GM23248 (cell line): ENCODE data around the gene RNF138.

Experiments used
- EZH2 ChIP-seq: fragments of 200-600 bp; sonication (generic); IDR thresholded peaks from 2 replicates; pipeline ENCODE4 v1.6.1; 2018; ENCODE audit warnings: antibody characterized with exemption, mild to moderate bottlenecking; ENCODE audit not compliant: insufficient read depth, poor library complexity, severe bottlenecking
- EZH2phosphoT487 ChIP-seq: fragments of 200-600 bp; sonication (generic); IDR thresholded peaks from 2 replicates; pipeline ENCODE4 v1.6.1; 2018; ENCODE audit warnings: antibody characterized with exemption, moderate library complexity, mild to moderate bottlenecking, low read depth; ENCODE audit not compliant: insufficient read depth

GRCh38 chr18:32091724-32092421 lies at the start of gene RNF138:
- TF ChIP-seq EZH2 (no peak), EZH2phosphoT487 (no peak)
